ENCODE measurements around the gene CYP39A1.

DNA sequence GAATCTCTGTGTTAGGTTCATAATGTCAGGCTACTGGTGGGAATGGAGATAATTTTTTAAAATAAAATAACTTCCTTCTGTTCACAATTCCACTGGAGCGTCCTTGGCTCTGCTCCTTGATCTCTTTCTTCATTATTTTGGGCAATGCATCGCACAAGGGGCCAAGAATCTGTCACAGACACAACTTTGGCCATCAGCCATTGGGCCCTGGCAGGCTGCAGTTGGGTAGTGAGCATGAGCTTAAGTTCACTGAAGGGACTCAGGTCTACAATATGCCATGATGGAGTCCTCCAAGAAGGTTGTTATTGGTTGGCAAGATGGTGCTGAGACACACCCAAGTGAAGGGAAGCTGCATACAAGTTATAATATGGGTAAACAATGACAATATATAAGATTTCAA is 40.0 kb downstream of the CYP39A1 start:
- TF ChIP-seq, protein P1, sequence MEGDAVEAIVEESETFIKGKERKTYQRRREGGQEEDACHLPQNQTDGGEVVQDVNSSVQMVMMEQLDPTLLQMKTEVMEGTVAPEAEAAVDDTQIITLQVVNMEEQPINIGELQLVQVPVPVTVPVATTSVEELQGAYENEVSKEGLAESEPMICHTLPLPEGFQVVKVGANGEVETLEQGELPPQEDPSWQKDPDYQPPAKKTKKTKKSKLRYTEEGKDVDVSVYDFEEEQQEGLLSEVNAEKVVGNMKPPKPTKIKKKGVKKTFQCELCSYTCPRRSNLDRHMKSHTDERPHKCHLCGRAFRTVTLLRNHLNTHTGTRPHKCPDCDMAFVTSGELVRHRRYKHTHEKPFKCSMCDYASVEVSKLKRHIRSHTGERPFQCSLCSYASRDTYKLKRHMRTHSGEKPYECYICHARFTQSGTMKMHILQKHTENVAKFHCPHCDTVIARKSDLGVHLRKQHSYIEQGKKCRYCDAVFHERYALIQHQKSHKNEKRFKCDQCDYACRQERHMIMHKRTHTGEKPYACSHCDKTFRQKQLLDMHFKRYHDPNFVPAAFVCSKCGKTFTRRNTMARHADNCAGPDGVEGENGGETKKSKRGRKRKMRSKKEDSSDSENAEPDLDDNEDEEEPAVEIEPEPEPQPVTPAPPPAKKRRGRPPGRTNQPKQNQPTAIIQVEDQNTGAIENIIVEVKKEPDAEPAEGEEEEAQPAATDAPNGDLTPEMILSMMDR (IDR thresholded peaks at IDR 0.05) = no peak
- no peak for TF ChIP-seq EZH2 (IDR thresholded peaks at IDR 0.05; ENCODE audit: borderline replicate concordance, insufficient read depth, low read depth, low read length, poor library complexity, severe bottlenecking)
